PC-9 (cell line): ENCODE measurements around the gene CRYAA. TPM values are rescaled to one million over a fixed set of nuclear protein-coding genes. Genes with fewer than 3 reads are reported as not detected.
"Not testable (repeated sequence)": the region's sequence is repeated elsewhere in the genome, so short reads cannot be mapped to it uniquely, and the experiment has no call there.

Experiments
- BruUV-seq: library from RNA; stranded (reverse); fragments of 400-500 nt; replicated peaks from 2 replicates; lab custom pipeline; 2021; lab: Mats Ljungman, UMichigan
- CTCF ChIA-PET: fragments of 300-600 bp; sonication (Branson Sonifier 250); formaldehyde crosslinking; loops from one replicate; lab custom pipeline; 2022; ENCODE audit warnings: antibody characterized with exemption; lab: Charles Lee
- POLR2A ChIA-PET: fragments of 300-600 bp; sonication (Branson Sonifier 250); formaldehyde crosslinking; loops from one replicate; lab custom pipeline; 2022; ENCODE audit warnings: antibody characterized with exemption; ENCODE audit not compliant: unreplicated experiment; lab: Charles Lee
- DNase-seq, 2 experiments: peaks; one replicate each; pipeline versions ENCODE4 v3.0.0 to v3.0.0-alpha.2; 2015 to 2022; ENCODE audit warnings: mixed read lengths in 1 of 2
- H2AFZ ChIP-seq: fragments of 200-600 bp; sonication (generic); 2 replicates; pipeline ENCODE4 v1.8.1; 2017; ENCODE audit warnings: antibody characterized with exemption
- H3F3A ChIP-seq: fragments of 200-600 bp; sonication (generic); 2 replicates; pipeline ENCODE4 v1.8.1; 2017; ENCODE audit warnings: antibody characterized with exemption, mild to moderate bottlenecking, low read depth; ENCODE audit not compliant: insufficient read depth
- H3K27ac ChIP-seq: fragments of 200-600 bp; sonication (generic); 2 replicates; pipeline ENCODE4 v1.6.1; 2016; ENCODE audit warnings: mixed run types
- H3K27me3 ChIP-seq: fragments of 200-600 bp; sonication (generic); 2 replicates; pipeline ENCODE4 v1.6.1; 2016; ENCODE audit warnings: low read depth, mixed run types; ENCODE audit not compliant: insufficient read depth
- H3K36me3 ChIP-seq: fragments of 200-600 bp; sonication (generic); 2 replicates; pipeline ENCODE4 v1.6.1; 2016; ENCODE audit warnings: low read depth, mixed run types
- H3K4me1 ChIP-seq: fragments of 200-600 bp; sonication (generic); replicated peaks from 2 replicates; pipeline ENCODE4 v1.6.1; 2016; ENCODE audit warnings: mixed run types; ENCODE audit not compliant: insufficient read depth
- H3K4me2 ChIP-seq: fragments of 200-600 bp; sonication (generic); 2 replicates; pipeline ENCODE4 v1.6.1; 2017; ENCODE audit warnings: mixed run types
- H3K4me3 ChIP-seq: fragments of 200-600 bp; sonication (generic); 2 replicates; pipeline ENCODE4 v1.6.1; 2016; ENCODE audit warnings: mixed run types
- H3K79me2 ChIP-seq: fragments of 200-600 bp; sonication (generic); 2 replicates; pipeline ENCODE4 v1.6.1; 2017; ENCODE audit warnings: low read depth, mixed run types
- H3K9me2 ChIP-seq: fragments of 200-600 bp; sonication (generic); 2 replicates; pipeline ENCODE4 v1.8.1; 2017; ENCODE audit warnings: mild to moderate bottlenecking; ENCODE audit not compliant: insufficient read depth
- H3K9me3 ChIP-seq: fragments of 200-600 bp; sonication (generic); 2 replicates; pipeline ENCODE4 v1.8.1; 2016; ENCODE audit warnings: low read depth; ENCODE audit not compliant: insufficient read depth
- H4K20me1 ChIP-seq: fragments of 200-600 bp; sonication (generic); 2 replicates; pipeline ENCODE4 v1.8.1; 2017; ENCODE audit not compliant: insufficient read depth
- intact Hi-C: fragments of 100-400 bp; cut with micrococcal nuclease; formaldehyde crosslinking; loops from one replicate; pipeline ENCODE4 v1.10.0; 2022; ENCODE audit not compliant: unreplicated experiment
- total RNA-seq: library from RNA; stranded (reverse); gene quantifications from 2 replicates; pipeline ENCODE4 v1.2.3, GENCODE V29; 2021

The CRYAA gene
- total RNA-seq, 1 experiment from 2014 or later = not detected

DNA sequence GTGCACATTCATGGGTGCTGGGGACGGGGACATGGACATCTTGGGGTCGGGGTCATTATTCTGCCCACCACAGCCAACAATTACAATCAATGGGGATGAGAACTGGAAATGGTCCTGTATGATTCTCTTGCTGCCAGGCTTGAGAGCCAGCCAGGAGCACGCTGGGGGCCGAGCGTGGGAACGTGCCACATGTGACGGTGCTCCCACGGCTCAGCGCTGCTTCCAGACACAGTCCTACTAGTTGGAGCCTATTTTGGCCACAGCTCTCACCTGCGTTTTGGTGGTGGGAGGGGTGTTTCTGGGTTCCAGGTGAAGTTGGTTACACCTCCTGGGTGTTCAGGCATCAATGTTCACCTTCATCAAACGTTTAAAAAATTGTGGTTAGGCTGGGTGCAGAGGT, 19.5 kb upstream of the CRYAA start:
- H3K79me2 ChIP-seq, H3K27ac ChIP-seq, H3K9me2 ChIP-seq, POLR2A ChIA-PET, H3K9me3 ChIP-seq, H3K4me2 ChIP-seq, H2AFZ ChIP-seq, CTCF ChIA-PET, H3K27me3 ChIP-seq, H3K36me3 ChIP-seq, BruUV-seq, H4K20me1 ChIP-seq, H3K4me3 ChIP-seq, H3F3A ChIP-seq, DNase-seq, intact Hi-C loops, H3K4me1 ChIP-seq: not testable (repeated sequence)

GRCh38 chr21:43153601-43154000, 15.2 kb upstream of the CRYAA start:
- POLR2A ChIA-PET = not testable (repeated sequence)

DNA sequence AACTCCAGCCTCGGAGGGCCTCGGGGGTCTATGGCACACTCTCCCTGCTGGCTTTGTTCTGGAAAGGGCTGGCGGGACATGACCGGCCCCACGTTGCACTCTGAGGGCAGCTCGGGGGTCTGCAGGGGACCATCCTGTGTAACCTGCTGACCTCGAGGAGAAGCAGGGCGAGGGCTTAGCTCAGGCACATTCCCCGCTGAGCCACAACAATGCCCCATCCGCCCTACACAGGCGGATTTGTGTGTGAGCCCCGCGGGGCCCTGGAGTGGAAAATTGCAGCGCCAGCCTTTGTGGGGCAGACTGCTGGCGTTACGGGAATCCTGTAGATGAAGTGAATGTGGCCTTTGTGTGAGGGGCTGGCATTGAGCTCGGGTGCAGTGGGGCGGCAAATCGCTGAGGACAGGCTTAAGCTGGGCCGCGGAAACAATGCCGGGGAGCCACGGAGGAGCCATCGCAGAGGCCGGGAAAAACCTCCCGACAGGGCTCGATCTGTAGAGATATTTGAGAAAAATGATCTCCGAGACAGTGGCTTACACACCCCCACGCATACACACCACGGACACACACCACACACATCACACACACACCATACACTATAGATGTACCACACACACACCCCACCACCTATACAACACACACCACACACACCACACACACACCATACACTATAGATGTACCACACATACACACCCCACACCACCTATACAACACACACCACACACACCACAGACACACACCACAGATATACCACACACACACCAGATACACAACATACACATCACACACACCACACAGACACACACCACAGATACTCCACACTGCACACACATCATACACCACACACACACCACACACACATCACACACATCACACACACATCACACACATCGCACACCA, 9.3 kb upstream of the CRYAA start:
- H3K27ac ChIP-seq, H3K4me1 ChIP-seq, H3K36me3 ChIP-seq, H4K20me1 ChIP-seq, BruUV-seq, H3K27me3 ChIP-seq, intact Hi-C loops, CTCF ChIA-PET, POLR2A ChIA-PET, H3K4me2 ChIP-seq, H3K9me2 ChIP-seq, H3F3A ChIP-seq, H3K79me2 ChIP-seq, H2AFZ ChIP-seq, H3K9me3 ChIP-seq, H3K4me3 ChIP-seq: not testable (repeated sequence)
- peak in 1 of 2 experiments; percentile 1 for DNase-seq

More at GRCh38 chr21:43153601-43154000, 15.2 kb upstream of the CRYAA start:
- H3K27ac ChIP-seq, H3F3A ChIP-seq, H3K9me2 ChIP-seq, H3K36me3 ChIP-seq, intact Hi-C loops, H4K20me1 ChIP-seq, H3K4me3 ChIP-seq, H3K27me3 ChIP-seq, H3K4me1 ChIP-seq, BruUV-seq, H2AFZ ChIP-seq, H3K79me2 ChIP-seq, DNase-seq, H3K4me2 ChIP-seq, CTCF ChIA-PET, H3K9me3 ChIP-seq: not testable (repeated sequence)

- H3K4me1 ChIP-seq, H3K9me3 ChIP-seq, POLR2A ChIA-PET, H3K4me3 ChIP-seq, H2AFZ ChIP-seq, H4K20me1 ChIP-seq, DNase-seq, CTCF ChIA-PET, H3K36me3 ChIP-seq, H3K79me2 ChIP-seq, H3K27me3 ChIP-seq, H3K9me2 ChIP-seq, H3F3A ChIP-seq, intact Hi-C loops, H3K4me2 ChIP-seq, H3K27ac ChIP-seq: not testable (repeated sequence)
- TSS peak; percentile 75 for BruUV-seq
Measured at GRCh38 chr21:43161826-43162707, 6.7 kb upstream of the CRYAA start.

GRCh38 chr21:43162708-43163205, 6.1 kb upstream of the CRYAA start:
- H3K9me2 ChIP-seq, CTCF ChIA-PET, H3K36me3 ChIP-seq, H3K27me3 ChIP-seq, H4K20me1 ChIP-seq, H3K9me3 ChIP-seq, intact Hi-C loops, POLR2A ChIA-PET, BruUV-seq, DNase-seq, H3K79me2 ChIP-seq, H3K4me1 ChIP-seq, H3K27ac ChIP-seq, H3F3A ChIP-seq, H3K4me3 ChIP-seq, H3K4me2 ChIP-seq, H2AFZ ChIP-seq: not testable (repeated sequence)

DNA sequence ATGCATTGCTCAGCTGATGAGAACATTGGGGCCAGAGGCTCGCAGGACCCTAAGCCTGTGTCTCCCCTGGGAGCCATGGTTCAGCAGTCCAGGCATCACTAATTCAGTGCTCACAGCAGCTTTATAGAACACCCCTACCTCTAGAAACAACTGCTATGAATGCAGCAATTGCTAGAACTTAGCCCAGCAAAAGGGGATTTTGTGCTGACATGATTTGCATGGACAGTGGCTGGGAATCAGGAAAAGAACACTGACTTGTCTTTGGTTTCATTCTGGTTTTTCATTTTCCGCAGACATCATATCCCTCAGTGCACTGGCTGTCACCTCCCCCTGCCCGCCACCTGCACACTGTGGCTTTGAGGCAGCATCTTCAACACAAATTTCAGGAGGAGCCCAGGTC, 4.0 kb upstream of the CRYAA start:
- intact Hi-C loops = not testable (repeated sequence)

DNA sequence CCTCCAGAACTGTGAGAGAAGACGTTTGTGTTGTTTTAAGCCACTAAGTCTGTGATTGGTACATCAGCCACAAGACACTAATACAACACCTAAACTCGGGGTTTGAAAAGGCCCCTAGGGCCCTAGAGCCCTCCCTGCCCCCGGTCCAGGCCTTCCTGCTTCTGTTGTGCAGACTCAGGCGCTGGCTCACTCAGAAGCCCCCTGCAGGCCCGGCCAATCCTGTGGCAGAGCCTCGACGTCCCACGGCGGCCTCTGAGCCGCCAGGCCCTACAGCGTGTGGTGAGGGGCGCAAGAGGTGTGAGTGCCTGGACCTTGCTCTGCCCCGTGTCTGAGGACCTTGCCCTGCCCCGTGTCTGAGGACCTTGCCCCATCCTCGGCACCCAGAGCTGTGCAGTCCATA, 3.1 kb upstream of the CRYAA start:
- H3K9me2 ChIP-seq, H3K4me2 ChIP-seq, H2AFZ ChIP-seq, H3F3A ChIP-seq, BruUV-seq, H3K27me3 ChIP-seq, intact Hi-C loops, CTCF ChIA-PET, DNase-seq, H3K36me3 ChIP-seq, H3K27ac ChIP-seq, POLR2A ChIA-PET, H3K9me3 ChIP-seq, H3K4me3 ChIP-seq, H3K4me1 ChIP-seq, H3K79me2 ChIP-seq, H4K20me1 ChIP-seq: not testable (repeated sequence)

More for the DNA sequence above, 4.0 kb upstream of the CRYAA start:
- H3K9me3 ChIP-seq, H4K20me1 ChIP-seq, H3K79me2 ChIP-seq, CTCF ChIA-PET, H3K27ac ChIP-seq, H3K27me3 ChIP-seq, H3K9me2 ChIP-seq, H3K4me2 ChIP-seq, POLR2A ChIA-PET, DNase-seq, H3K36me3 ChIP-seq, H3K4me1 ChIP-seq, H2AFZ ChIP-seq, BruUV-seq, H3K4me3 ChIP-seq, H3F3A ChIP-seq: not testable (repeated sequence)
